ENCODE results near the gene ABCB6.

- TF ChIP-seq CTCF (IDR thresholded peaks at IDR 0.05; ENCODE audit: poor library complexity) (no peak), EZH2 (IDR thresholded peaks at IDR 0.05; ENCODE audit: borderline replicate concordance) (no peak), EZH2phosphoT487 (IDR thresholded peaks at IDR 0.05; ENCODE audit: low read depth, severe bottlenecking, unreplicated experiment) (no peak)
Observed at GRCh38 chr2:219250049-219250781, 31.5 kb upstream of the ABCB6 start.

All from hepatocyte (in vitro differentiated cells).